HG02973 (cell line): Measurements from ENCODE around the gene VAC14.
A peak's percentile ranks its signal among the peaks of the same experiment; 100 is the strongest.

Experiments used
- ATAC-seq: cut with Tn5 transposase; IDR thresholded peaks from one replicate; pipeline ENCODE4 v1.9.1; 2021; ENCODE audit warnings: moderate library complexity; ENCODE audit not compliant: unreplicated experiment

The VAC14 gene

DNA sequence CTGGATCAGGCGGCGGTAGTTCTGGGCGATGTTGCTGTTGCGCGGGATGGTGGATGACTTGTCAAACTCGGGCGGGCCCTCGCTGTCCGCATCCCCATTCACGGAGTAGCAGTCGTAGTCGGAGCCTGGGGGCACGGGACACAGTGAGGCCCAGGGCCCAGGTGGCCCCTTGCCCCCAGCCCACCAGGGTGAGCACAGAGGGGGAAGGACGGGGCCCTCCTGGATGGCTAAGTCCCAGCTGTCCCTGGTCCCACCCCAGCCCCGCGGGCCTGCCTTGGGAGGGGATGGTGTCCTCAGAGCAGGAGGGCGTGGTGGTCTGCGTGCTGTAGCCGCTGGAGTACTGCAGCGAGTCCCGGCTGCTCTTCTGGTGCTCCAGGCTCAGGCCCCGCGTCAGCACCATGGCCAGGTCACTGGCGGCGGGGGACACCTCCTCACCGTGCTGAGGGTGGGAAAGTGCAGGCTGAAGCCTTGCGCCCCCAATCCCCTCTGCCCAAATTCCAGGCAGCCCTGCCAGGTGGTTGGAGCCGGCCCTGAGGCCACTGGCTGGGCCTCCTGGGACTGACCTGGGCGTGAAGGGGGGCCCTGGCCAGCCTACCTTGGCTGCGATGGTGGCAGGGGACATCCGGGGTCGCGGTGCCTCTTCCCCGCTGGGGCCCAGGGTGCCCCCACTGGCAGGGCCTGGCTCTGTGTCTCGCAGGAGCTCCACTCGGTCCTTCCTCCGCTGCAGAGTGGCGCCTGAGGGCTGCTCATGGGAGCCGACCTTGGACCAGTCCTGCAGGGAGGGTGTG, 136.4 kb downstream of the VAC14 start:
- no peak for ATAC-seq

DNA sequence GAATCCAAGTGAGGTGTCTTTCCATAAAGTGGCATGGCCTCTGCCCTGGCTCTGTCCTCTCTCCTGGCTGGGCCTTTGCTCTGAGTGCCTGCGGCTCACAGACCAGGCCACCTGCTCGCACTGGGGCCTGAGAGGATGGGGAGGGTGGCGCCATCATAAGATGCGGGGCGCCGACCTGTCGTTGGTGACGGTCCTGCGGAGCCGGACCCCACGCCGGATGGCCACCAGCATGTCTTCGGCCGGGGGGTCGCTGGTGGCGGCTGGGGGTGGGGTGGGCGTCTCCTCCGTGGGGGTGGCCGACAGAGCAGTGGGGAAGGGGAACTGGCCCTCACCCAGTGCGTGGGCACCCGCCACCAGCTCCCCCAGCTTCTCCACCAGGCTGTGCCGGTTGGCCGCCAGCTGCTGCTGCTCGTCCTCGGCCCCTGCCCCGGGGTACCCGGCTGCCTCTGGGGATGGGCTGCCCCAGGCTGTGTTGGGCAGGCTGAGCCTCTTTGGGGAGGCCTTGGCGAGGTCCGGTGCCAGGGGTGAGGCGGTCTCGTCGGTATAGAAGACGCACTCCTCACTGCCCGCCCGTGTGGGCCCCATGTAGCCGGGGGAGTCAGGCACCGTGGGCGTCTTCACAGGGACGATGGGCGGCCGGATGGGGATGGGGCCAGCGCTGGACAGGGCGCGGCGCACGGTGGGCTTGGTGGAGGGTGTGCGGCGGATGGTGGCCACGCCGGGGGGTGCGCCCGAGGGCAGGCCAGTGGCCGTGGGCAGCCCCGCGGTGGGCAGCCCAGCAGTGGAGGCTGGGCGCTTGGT, 137.2 kb downstream of the VAC14 start:
- no peak for ATAC-seq

DNA sequence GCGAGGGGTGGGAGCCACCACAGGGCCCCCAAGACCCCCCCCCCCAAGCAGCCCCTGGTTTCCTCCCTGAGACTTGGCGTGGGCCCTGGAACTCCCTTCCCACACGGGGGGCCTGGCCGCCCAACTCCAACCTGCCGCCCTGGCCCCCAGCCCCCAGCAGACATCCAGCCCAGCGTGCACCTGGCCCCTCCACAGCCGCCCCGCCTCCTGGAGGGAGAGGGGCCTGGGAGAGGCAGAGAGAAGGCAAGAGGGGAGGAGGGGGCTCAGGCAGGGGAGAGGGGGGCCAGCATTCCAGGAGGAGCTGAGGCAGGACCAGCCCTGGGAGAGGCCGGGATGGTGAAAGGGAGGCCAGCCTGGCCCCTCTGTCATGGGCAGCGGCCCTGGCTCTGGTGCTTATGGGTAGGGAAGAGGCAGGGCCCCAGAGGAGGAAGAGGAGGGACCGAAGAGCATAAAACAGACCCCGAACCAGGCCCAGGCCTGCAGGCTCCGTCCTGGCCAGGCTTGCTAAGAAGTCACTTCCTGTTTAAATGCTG, 137.9 kb downstream of the VAC14 start:
- ATAC-seq: no peak

DNA sequence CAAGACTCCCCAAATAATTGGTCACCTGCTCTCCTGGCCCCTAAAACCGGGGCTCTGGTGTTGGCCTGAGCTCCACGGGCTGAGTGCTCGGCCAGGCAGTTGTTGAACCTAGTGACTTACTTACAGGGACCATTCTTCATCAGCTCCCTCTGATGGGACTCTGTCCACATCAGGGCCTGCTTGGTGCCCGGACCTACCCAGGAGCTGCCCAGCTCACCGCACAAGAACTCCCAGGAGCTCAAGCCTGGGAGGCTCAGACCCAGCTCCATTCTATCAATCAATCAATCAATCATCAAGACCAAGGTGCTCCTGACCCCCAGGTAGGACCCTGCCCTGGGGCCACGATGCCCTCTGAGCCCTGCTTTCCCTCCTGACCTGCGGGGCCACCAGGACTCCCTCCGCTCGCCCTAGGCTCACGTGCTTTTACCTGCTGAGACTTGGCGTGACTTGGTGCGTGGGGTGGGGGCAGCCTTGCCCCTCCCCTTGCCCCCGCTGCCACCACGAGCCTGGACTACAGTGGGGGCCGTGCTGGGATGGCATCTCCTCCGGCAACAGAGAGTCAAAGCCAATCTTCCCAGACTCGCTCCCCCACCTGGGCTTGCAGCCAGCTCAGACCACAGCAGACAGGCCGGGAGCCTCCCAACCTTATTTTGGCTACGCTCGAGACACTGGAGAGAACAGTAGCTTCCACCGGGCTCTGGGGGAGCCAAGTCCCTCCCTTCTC, 138.9 kb downstream of the VAC14 start:
- ATAC-seq: no peak

DNA sequence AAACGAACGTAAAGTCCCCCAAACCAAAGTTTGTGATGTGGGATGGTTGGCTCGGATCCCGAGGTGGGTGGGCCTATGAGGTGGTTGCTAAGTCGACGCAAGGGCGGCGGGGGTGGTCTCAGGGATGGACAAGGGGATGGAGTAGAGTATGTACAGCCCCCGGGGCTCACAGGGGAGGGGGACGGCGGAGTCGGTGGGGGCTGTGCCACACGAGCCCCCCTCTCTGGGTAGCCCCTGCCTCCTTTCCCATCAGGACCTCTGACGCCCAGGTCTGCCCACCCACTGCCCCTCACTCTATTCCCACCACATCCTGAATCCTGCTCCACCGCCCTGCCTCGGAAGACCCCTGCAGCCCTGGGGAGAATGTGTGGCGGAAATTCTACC, 139.4 kb downstream of the VAC14 start:
- ATAC-seq: no peak

DNA sequence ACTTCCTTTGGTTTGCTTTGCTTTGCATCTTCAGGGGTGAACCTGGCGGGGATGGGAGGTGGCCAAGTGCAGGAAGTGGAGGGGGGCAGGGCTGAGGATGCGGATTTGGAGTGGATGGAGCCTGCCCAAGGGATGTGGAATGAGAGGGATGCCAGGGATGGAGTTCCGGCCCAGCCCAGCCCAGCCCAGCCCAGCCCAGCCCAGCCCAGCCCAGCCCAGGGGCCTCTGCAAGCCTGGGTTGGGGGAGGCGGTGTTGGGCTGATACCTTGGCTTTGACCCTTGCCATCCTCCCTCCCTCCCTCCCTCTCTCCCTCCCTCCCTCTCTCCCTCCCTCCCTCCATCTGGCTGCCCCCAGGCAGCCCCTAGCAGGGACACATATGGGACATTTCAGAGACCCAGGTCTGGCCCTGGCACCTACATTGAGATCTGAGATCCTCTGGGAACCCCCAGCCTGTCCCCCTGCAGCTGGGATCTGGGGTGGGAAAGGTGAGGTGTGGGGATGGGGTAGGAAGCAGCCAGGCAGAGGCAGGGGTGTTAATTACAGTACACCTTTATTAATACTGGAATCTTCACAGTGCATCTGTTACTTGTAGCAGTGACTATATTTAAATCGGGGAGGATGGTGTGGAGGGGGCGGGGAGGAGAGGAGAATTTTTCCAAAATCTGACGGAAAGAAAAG, 140.1 kb downstream of the VAC14 start:
- no peak for ATAC-seq

DNA sequence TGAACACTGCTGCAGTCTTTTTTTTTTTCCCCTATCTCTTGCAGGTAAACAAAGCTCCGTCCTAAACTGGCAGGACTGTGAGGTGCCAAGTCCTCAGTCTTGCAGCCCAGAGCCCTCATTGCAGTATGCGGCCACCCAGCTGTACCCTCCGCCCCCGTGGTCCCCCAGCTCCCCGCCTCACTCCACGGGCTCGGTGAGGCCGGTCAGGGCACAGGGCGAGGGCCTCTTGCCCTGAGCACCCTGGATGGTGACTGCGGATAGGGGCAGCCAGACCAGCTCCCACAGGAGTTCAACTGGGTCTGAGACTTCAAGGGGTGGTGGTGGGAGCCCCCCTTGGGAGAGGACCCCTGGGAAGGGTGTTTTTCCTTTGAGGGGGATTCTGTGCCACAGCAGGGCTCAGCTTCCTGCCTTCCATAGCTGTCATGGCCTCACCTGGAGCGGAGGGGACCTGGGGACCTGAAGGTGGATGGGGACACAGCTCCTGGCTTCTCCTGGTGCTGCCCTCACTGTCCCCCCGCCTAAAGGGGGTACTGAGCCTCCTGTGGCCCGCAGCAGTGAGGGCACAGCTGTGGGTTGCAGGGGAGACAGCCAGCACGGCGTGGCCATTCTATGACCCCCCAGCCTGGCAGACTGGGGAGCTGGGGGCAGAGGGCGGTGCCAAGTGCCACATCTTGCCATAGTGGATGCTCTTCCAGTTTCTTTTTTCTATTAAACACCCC, 140.8 kb downstream of the VAC14 start:
- no peak for ATAC-seq

DNA sequence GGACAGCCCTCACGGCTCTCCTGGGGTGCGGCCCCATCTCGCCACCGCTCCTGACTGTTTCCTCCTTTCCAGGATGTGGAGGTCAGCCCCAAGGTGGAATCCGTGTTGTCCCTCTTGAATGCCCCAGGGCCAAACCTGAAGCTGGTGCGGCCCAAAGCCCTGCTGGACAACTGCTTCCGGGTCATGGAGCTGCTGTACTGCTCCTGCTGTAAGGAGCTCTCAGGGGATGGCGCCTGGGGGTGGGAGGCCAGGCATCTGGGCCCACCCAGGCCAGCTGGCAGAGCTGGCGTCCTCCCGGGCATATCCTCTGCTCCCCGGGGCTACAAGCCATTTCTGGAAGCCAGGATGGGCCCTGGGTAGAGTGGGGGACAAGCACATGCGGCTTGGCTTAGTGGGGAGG, 141.4 kb downstream of the VAC14 start:
- no peak for ATAC-seq

DNA sequence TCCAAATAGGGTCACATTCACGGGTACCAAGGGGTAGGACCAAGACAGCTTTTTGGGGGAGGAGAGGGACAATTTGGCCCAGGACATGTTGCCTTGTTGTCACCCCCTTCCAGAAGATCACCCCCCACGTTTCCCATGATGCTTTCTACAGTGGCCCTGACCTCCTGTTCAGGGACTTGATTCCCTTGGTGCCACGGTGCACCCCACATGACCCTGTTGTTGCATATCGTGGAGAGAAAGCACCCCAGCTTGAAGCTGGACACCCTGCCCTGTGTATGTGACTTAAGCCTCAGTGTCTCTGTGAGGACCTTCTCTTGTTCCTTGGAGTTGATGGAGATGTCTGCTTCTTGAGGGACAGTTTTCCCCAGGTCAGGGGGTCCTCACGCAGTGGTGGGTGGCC, 142.0 kb downstream of the VAC14 start:
- no peak for ATAC-seq

DNA sequence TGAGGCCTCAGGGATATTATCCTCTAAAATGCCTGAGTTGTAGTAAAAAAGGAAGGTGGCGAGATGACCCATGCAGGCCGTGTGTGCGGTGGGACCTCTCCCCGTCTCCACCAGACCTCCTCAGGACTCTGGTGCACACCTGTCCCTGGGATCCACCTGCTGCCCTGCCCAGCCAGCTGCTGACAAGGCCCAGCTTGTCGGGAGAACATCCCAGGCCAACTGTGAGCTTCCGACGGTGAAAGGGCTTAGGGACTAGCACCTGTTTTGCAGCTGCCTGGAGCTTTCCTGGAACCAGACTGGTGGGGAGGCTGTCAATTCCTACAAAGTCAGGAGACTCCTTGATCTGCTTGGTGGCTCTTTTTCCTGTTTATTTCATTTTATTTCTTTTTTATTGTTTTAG, 143.0 kb downstream of the VAC14 start:
- ATAC-seq: no peak

DNA sequence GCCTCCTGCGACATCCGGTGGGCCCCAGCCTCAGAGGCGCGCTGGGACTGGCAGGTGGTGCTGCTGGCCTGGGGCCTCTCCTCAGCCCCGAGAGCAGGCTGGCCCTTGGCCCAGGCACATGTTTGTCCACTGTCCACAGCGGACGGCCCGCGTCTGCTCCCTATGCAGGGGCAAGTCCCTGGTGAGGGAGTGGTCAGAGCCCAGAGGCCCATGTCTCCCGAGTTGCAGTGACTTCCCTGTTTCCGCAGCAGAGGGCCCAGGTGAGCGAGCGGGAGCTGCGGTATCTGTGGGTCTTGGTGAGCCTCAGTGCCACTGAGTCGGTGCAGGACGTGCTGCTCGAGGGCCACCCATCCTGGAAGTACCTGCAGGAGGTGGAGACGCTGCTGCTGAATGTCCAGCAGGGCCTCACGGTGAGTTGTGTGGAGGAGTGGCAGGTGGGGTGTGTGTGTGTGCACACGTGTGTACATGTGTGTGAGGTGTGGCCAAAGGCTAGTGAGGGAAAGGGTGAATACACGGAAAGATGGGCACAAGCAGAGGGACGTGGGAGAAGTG, 144.2 kb downstream of the VAC14 start:
- ATAC-seq: no peak

DNA sequence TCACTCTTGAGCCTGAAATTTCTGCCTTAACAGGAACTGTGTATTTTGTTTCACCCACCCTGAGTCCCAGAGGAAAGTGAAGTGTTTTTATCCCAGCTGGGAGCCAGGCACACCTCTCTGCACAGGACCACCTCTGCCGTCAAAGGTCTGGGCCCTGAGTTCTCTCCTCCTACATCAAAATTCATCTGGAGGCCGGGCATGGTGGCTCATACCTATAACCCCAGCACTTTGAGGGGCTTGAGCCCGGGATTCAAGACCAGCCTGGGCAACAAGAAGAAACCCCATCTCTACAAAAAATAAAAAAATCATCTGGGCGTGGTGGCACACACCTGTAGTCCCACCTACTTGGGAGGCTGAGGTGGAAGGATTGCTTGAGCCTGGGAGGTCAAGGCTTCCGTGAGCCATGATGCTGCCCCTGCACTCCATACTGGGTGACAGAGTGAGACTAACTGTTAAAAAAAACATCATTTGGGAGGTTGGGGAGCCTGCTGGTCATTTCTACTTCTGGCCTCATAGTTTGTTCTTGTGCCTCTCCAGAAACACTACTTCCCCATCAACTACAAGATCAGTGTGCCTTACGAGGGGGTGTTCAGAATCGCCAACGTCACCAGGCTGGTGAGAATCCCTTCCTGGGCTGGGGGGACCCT, 144.8 kb downstream of the VAC14 start:
- ATAC-seq: no peak

DNA sequence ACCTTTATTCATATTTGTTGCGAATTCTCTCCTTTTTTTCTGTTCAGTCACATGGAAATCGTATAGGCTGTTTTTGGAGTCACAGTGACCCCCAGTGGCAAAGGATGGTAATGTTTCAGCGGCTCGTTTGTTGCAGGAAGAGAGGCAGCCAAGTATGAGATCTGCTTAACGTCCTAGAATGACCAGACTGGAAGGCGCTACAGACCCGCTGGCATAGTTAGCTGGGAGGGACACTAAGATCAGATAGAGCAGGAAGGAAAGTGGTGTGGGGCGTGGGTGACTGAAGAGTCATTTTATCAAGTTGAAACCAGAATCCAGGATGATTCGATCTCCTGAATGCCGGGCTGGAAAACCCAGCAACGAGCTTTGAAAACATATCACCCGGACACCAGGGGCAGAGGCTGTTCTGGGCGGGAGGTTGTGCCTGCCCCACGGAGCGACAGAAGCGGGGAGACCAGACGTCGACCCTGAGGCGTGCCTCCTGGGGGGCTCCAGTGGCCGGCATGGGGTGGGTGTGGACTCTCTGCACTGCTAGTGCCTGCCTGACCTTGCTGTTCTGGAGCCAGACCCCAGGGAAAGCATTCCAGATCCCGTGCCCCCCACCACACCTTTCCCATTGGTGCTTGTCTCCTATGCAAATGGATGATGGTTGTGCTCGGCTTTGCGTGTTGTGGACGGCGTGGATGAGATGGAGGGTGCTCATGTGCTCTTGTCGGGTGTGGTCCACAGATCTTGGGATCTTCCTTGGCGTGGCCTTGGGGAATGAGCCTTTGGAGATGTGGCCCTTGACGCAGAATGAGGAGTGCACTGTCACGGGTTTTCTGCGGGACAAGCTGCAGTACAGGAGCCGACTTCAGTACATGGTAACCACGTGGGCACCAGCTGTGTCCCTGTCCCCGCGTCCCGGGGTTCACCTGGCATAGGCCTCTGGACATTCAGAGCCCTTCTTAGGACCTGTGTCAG, 146.9 kb downstream of the VAC14 start:
- ATAC-seq: peak; percentile 50

DNA sequence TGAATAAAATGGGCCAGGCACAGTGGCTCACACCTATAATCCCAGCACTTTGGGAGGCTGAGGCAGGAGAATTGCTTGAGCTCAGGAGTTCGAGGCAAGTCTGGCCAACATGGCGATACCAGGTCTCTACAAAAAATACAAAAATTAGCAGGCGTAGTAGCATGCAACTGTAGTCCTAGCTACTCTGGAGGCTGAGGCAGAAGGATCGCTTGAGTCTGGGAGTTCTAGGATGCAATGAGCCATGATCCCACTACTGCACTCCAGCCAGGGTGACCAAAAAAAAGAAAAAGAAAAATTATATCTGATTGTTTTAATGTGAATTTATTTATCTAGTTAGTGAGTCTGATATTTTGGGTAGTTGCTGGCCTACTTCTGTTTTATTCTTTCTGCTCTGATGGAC, 147.6 kb downstream of the VAC14 start:
- no peak for ATAC-seq

DNA sequence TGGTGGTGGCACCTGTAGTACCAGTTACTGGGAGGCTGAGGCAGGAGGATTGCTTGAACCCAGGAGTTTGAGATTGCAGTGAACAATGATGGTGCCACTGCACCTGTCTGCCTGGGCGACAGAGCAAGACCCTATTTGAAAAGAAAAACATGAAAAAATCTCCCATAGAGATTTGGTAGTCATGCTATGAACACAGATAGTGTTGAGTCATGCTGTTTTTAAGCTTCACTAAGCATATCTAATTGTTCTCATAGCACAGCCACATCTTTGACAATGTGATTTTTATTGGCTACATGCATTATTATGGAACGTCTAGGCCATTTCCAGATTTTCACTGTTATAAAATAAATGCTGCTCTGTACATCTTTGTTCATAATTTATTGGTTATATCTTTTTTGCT, 148.6 kb downstream of the VAC14 start:
- no peak for ATAC-seq

DNA sequence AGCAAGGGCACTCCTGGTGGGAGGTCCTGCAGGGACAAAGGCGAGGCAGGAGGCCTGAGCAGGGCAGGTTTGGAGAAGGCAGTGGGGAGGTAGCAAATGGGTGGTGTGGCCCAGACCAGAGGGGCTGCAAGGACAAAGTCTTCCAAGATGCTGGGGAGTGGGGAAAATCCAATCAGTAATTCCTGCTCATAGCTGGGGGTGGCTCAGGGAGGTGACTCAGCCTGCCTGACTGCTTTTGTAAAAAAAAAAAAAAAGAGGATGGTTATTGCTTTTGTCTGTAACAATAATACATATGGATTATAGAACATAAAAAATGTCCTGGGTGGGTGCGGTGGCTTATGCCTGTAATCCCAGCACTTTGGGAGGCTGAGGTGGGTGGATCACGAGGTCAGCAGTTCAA, 149.4 kb downstream of the VAC14 start:
- ATAC-seq: no peak

DNA sequence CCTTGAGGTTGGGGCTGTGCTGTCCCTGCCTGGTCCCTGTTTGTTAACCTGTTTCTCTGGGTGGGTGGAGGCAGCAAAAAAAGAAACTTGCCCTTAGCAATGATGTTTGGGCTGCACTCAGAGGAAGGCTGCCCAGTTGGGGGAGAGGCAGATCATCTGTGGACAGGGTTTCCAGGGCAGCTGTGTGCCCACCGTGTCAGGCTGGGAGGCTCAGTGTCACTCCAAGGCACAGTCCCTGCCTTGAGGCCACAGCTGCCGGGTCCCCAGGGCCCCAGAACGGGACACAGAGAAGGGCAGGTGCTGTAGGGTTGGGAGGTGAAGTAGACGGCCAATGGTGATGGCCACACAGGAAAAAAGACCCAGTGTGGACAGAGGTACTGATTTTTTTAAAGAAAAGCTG, 150.7 kb downstream of the VAC14 start:
- no peak for ATAC-seq

DNA sequence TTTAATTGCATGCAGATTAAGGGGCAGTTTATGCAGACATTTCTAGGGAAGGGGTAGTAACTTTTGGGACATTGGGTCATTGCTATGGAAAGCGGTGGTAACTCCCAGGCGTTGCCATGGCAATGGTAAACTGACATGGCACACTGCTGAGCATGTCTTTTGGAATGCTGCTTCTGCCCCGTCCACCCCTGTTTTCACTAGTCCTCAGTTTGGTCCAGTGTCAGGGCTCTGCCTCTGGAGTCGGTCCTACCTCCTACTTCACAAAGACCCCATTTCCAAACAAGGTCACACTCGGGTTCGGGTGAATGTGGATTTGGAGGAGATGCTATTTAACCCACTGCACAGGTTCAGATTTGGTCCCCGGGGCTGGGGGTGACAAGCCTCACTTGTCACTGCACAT, 151.7 kb downstream of the VAC14 start:
- no peak for ATAC-seq
